ENCODE measurements around the gene AMBRA1. TPM values are rescaled to one million over a fixed set of nuclear protein-coding genes. Genes with fewer than 3 reads are reported as not detected.

Gene AMBRA1
- total and polyA plus RNA-seq, 4 donors = 21.3 to 29.6 (median 28.4) TPM

DNA sequence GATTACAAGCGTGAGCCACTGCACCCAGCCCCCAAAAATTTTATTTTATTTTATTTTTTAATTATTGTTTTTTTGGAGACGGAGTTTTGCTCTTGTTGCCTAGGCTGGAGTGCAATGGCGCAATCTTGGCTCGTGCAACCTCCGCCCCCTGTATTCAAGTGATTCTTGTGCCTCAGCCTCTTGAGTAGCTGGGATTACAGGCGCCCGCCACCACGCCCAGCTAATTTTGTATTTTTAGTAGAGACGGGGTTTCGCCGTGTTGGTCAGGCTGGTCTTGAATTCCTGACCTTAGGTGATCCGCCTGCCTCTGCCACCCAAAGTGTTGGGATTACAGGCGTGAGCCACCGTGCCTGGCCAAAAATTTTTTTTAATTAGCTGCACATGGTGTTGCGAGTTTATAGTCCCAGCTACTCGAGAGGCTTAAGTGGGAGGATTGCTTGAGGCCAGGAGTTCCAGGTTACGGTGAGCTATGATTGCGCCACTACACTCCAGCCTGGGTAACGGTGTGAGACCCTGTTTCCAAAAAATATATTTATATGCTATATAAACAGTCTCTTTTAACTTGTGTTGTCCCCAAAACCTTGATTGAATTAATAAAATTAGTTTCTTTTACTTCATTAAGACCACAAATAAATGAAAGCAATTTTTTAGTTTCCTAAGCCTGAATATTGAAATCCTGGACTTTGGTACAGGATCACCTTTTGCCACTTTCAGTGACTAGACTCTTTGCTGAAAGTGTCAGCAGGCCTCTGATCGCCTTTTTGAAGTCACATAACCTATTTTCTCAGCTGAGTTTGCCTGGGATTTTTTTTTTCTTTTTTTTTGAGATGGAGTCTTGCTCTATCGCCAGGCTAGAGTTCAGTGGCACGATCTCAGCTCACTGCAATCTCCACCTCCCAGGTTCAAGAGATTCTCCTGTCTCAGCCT is 39.7 kb upstream of the AMBRA1 start:
- Histone ChIP-seq H3K27ac (ENCODE audit: low read depth, low read length) (no peak overlapping the region), H3K4me3 (ENCODE audit: low read depth, low read length) (no peak overlapping the region), H3K4me1 (ENCODE audit: control insufficient read depth, insufficient read depth, low read length) (no peaks in the 10 kb centered on the region), H3K36me3 (ENCODE audit: control insufficient read depth, insufficient read depth, low read length) (peaks cover 18% of the 10 kb centered on the region), H3K27me3 (ENCODE audit: control insufficient read depth, insufficient read depth, low read length) (no peaks in the 10 kb centered on the region), H3K9me3 (ENCODE audit: control insufficient read depth, insufficient read depth, low read length) (no peaks in the 10 kb centered on the region)
- whole genome bisulfite sequencing (ENCODE audit: insufficient coverage) = 96% methylated on average over 17 of the region's 22 CpGs
- no peak for DNase-seq (ENCODE audit: low read depth in 4 of 6, low spot score in 6 of 6)

DNA sequence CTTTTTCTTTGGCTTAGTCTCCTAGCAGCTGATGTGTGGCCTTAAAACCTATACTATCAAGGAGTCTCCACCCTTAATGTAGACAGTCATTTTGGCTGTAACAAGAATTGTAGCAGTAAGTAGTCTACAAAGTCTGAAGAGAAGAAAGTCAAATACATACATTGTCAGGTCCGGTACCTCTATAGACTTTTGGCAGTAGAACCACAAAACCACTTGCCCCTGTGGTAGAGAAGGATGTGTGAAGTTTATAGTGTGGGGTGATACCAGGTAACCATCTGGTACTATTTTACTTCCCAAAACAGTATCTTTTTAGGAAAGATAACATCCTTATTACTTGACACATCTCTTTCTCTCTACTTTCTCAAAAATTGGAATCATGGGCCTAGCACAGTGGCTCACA is 38.7 kb upstream of the AMBRA1 start:
- Histone ChIP-seq H3K4me1 (ENCODE audit: control insufficient read depth, insufficient read depth, low read length) (no peaks in the 10 kb centered on the region), H3K36me3 (ENCODE audit: control insufficient read depth, insufficient read depth, low read length) (peaks cover 18% of the 10 kb centered on the region), H3K4me3 (ENCODE audit: low read depth, low read length) (no peak overlapping the region), H3K27ac (ENCODE audit: low read depth, low read length) (no peak overlapping the region), H3K9me3 (ENCODE audit: control insufficient read depth, insufficient read depth, low read length) (no peaks in the 10 kb centered on the region), H3K27me3 (ENCODE audit: control insufficient read depth, insufficient read depth, low read length) (no peaks in the 10 kb centered on the region)
- no peak for DNase-seq (ENCODE audit: low read depth in 4 of 6, low spot score in 6 of 6)
- no CpG with 5 or more reads among the region's 1 CpG for WGBS (ENCODE audit: insufficient coverage)

DNA sequence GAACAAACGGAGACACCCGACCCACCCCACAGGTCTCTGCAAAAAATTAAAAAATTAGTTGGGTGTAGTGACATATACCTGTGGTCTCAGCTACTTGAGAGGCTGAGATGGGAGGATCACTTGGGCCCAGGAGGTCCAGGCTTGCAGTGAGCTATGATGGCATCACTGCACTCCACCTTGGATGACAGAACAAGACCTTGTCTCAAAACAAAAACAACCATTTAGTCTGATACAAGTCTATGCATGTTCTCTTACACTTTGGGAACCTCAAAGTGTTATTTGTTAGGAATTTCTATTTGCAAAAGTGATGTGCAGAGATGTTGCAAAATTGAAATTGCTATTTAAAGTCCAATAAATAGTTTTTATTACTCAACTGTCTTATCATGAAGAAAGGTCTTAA is 37.9 kb upstream of the AMBRA1 start:
- Histone ChIP-seq H3K9me3 (ENCODE audit: control insufficient read depth, insufficient read depth, low read length) (no peaks in the 10 kb centered on the region), H3K27me3 (ENCODE audit: control insufficient read depth, insufficient read depth, low read length) (no peaks in the 10 kb centered on the region), H3K4me1 (ENCODE audit: control insufficient read depth, insufficient read depth, low read length) (no peaks in the 10 kb centered on the region), H3K36me3 (ENCODE audit: control insufficient read depth, insufficient read depth, low read length) (peaks cover 21% of the 10 kb centered on the region), H3K4me3 (ENCODE audit: low read depth, low read length) (no peak overlapping the region), H3K27ac (ENCODE audit: low read depth, low read length) (no peak overlapping the region)
- no CpG with 5 or more reads among the region's 2 CpGs for WGBS (ENCODE audit: insufficient coverage)
- DNase-seq (ENCODE audit: low read depth in 4 of 6, low spot score in 6 of 6) = no peak

DNA sequence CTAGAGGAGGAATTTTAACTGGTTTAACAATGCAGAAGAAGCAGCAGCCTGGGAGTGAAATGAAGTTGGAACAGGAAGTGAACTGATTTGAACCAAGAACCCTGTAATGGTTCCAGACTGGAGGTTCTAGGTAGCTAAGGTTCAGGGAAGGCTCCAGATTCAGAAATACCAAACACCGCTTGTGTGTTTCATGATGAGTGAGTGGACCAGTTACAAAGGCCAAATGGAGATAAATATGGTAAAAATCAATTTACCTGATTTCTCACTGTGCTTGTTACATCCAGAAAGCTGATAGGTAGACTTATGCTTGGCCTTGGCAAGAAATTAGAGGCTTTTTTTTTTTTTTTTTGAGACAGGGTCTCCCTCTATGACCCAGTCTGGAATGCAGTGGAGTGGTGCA is 36.4 kb upstream of the AMBRA1 start:
- DNase-seq (ENCODE audit: low read depth in 4 of 6, low spot score in 6 of 6) = no peak
- no peak overlapping the region for H3K4me3 ChIP-seq (ENCODE audit: low read depth, low read length)
- WGBS (ENCODE audit: insufficient coverage) = no CpG with 5 or more reads among the region's 1 CpG
- H3K27ac ChIP-seq (ENCODE audit: low read depth, low read length) = no peak overlapping the region
- H3K4me1 ChIP-seq (ENCODE audit: control insufficient read depth, insufficient read depth, low read length) = no peaks in the 10 kb centered on the region
- H3K27me3 ChIP-seq (ENCODE audit: control insufficient read depth, insufficient read depth, low read length) = no peaks in the 10 kb centered on the region
- H3K9me3 ChIP-seq (ENCODE audit: control insufficient read depth, insufficient read depth, low read length) = no peaks in the 10 kb centered on the region
- H3K36me3 ChIP-seq (ENCODE audit: control insufficient read depth, insufficient read depth, low read length) = peaks cover 29% of the 10 kb centered on the region

DNA sequence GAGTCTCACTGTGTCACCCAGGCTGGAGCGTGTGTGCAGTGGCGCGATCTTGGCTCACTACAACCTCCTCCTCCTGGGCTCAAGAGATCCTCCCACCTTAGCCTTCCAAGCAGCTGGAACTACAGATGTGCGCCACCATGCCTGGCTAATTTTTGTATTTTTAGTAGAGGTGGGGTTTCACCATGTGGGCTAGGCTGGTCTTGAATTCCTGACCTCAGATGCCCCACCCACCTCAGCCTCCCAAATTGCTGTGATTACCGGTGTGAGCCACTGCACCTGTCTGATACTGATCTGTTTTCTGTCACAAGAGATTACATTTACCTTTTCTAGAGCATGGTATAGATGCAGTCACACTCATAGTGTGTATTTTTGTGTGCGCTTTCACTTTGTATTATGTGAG is 35.1 kb upstream of the AMBRA1 start:
- Histone ChIP-seq H3K27me3 (ENCODE audit: control insufficient read depth, insufficient read depth, low read length) (no peaks in the 10 kb centered on the region), H3K9me3 (ENCODE audit: control insufficient read depth, insufficient read depth, low read length) (no peaks in the 10 kb centered on the region), H3K36me3 (ENCODE audit: control insufficient read depth, insufficient read depth, low read length) (peaks cover 32% of the 10 kb centered on the region), H3K4me1 (ENCODE audit: control insufficient read depth, insufficient read depth, low read length) (no peaks in the 10 kb centered on the region), H3K4me3 (ENCODE audit: low read depth, low read length) (no peak overlapping the region), H3K27ac (ENCODE audit: low read depth, low read length) (no peak overlapping the region)
- DNase-seq (ENCODE audit: low read depth in 4 of 6, low spot score in 6 of 6) = no peak
- no CpG with 5 or more reads among the region's 6 CpGs for WGBS (ENCODE audit: insufficient coverage)

GRCh38 chr11:46625406-46625805 is 31.6 kb upstream of the AMBRA1 start:
- H3K27me3 ChIP-seq (ENCODE audit: control insufficient read depth, insufficient read depth, low read length) = no peaks in the 10 kb centered on the region
- H3K4me1 ChIP-seq (ENCODE audit: control insufficient read depth, insufficient read depth, low read length) = no peaks in the 10 kb centered on the region
- WGBS (ENCODE audit: insufficient coverage) = 90% methylated on average over 2 of the region's 3 CpGs
- DNase-seq (ENCODE audit: low read depth in 4 of 6, low spot score in 6 of 6) = no peak
- no peak overlapping the region for H3K4me3 ChIP-seq (ENCODE audit: low read depth, low read length)
- H3K9me3 ChIP-seq (ENCODE audit: control insufficient read depth, insufficient read depth, low read length) = no peaks in the 10 kb centered on the region
- peaks cover 34% of the 10 kb centered on the region for H3K36me3 ChIP-seq (ENCODE audit: control insufficient read depth, insufficient read depth, low read length)
- H3K27ac ChIP-seq (ENCODE audit: low read depth, low read length) = no peak overlapping the region

- H3K9me3 ChIP-seq (ENCODE audit: control insufficient read depth, insufficient read depth, low read length) = no peaks in the 10 kb centered on the region
- DNase-seq (ENCODE audit: low read depth in 4 of 6, low spot score in 6 of 6) = no peak
- no peaks in the 10 kb centered on the region for H3K27me3 ChIP-seq (ENCODE audit: control insufficient read depth, insufficient read depth, low read length)
- H3K4me1 ChIP-seq (ENCODE audit: control insufficient read depth, insufficient read depth, low read length) = peaks cover 5% of the 10 kb centered on the region
- H3K4me3 ChIP-seq (ENCODE audit: low read depth, low read length) = no peak overlapping the region
- H3K36me3 ChIP-seq (ENCODE audit: control insufficient read depth, insufficient read depth, low read length) = peaks cover 16% of the 10 kb centered on the region
- H3K27ac ChIP-seq (ENCODE audit: low read depth, low read length) = no peak overlapping the region
- 93% methylated on average over 4 of the region's 6 CpGs for WGBS (ENCODE audit: insufficient coverage)
Observed at GRCh38 chr11:46618837-46619236, 25.0 kb upstream of the AMBRA1 start.

DNA sequence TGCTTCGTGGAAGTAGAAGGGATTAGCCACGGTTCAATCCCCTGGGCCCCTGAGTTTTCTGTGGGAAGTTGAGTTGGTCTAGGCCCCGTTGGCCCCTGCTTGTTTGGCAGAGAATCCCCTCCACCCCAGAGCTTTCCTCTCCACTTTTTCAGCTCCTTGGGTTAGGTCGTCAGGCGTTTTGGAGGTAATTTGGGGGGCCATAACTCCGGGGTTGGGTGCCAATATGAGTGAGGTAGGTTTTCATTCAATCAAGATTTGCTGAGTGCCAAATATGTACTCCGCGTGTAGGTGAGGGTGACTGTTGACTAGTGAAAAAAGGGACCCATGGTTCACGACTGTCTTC is 24.1 kb upstream of the AMBRA1 start:
- Histone ChIP-seq H3K27me3 (ENCODE audit: control insufficient read depth, insufficient read depth, low read length) (no peaks in the 10 kb centered on the region), H3K4me3 (ENCODE audit: low read depth, low read length) (peak overlapping the region; percentile 100), H3K27ac (ENCODE audit: low read depth, low read length) (peak overlapping the region; percentile 96), H3K9me3 (ENCODE audit: control insufficient read depth, insufficient read depth, low read length) (no peaks in the 10 kb centered on the region), H3K4me1 (ENCODE audit: control insufficient read depth, insufficient read depth, low read length) (peaks cover 5% of the 10 kb centered on the region), H3K36me3 (ENCODE audit: control insufficient read depth, insufficient read depth, low read length) (peaks cover 13% of the 10 kb centered on the region)
- 0% methylated on average over 7 of the region's 9 CpGs for WGBS (ENCODE audit: insufficient coverage)
- no peak for DNase-seq (ENCODE audit: low read depth in 4 of 6, low spot score in 6 of 6)

- Histone ChIP-seq H3K36me3 (ENCODE audit: control insufficient read depth, insufficient read depth, low read length) (peaks cover 11% of the 10 kb centered on the region), H3K4me3 (ENCODE audit: low read depth, low read length) (peak within 1 kb of the TSS; percentile 100), H3K27ac (ENCODE audit: low read depth, low read length) (peak within 1 kb of the TSS; percentile 96), H3K9me3 (ENCODE audit: control insufficient read depth, insufficient read depth, low read length) (no peaks in the 10 kb centered on the region), H3K4me1 (ENCODE audit: control insufficient read depth, insufficient read depth, low read length) (peaks cover 5% of the 10 kb centered on the region), H3K27me3 (ENCODE audit: control insufficient read depth, insufficient read depth, low read length) (no peaks in the 10 kb centered on the region)
- under 1% methylated on average over 56 of the region's 72 CpGs for WGBS (ENCODE audit: insufficient coverage)
- DNase-seq (ENCODE audit: low read depth in 4 of 6, low spot score in 6 of 6) = peak; percentile 76 to 97 (median 90)
Observed at GRCh38 chr11:46617134-46617971, 23.5 kb upstream of the AMBRA1 start, which contains the start of the genes ATG13 and HARBI1. Gene ATG13 (plus strand): TSS chr11:46617553. CDS start chr11:46644292, 26,739 bp downstream. Gene HARBI1 (minus strand): TSS chr11:46617227. CDS start chr11:46616237, 990 bp downstream.

All from spinal cord (tissue), 10 donors.